Hepatocyte (in vitro differentiated cells): Measurements from ENCODE around the gene MSANTD2.

Experiments used
- EZH2 ChIP-seq: fragments of 200-600 bp; sonication (generic); IDR thresholded peaks from 2 replicates; pipeline ENCODE4 v1.6.1; 2016; ENCODE audit warnings: antibody characterized with exemption, mild to moderate bottlenecking, borderline replicate concordance
- TF ChIP-seq, protein P1 (sequence below): fragments of 200-600 bp; sonication (generic); IDR thresholded peaks from 2 replicates; pipeline ENCODE4 v1.5.1; 2016; ENCODE audit warnings: antibody characterized with exemption, mild to moderate bottlenecking; ENCODE audit not compliant: poor library complexity

DNA sequence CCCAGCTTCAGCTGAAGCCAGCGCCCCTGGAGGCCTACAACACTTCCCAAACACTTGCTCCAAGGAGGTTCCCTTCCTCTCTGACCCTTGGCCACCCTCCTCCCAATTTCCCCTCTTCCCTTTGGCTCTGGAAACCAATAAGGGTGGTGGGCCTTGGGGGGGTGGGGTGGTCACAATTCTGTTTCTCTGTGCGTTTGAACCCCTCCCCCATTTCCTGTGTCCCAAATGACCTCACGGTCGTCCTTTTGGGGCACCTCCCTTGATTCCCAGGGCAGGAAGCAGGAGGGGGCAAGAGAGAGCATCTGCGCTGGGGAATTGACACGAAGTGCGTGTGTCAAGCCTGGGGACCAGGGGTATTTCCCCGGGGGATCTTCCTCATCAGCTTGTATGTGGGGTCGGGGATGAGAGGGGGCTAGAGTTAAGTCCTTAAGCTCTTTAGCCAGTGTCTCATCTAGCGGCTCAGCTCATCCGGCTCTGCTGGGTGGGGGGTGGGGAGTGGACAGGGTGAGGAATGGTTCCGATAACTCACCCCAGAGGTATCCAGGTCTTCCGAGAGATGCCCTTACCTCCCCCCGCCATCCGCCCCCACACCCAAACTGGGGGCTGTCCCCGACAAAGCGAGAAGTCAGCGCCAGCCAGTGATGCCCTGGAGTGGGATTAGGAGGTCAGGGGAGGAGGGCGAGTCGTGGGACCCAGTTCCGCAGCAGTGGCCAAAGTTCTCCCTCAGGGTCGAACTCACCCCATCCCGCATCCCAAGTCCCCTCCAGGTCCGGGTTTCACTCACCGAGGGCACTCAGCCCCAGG, 38.7 kb downstream of the MSANTD2 start:
- TF ChIP-seq, protein P1, sequence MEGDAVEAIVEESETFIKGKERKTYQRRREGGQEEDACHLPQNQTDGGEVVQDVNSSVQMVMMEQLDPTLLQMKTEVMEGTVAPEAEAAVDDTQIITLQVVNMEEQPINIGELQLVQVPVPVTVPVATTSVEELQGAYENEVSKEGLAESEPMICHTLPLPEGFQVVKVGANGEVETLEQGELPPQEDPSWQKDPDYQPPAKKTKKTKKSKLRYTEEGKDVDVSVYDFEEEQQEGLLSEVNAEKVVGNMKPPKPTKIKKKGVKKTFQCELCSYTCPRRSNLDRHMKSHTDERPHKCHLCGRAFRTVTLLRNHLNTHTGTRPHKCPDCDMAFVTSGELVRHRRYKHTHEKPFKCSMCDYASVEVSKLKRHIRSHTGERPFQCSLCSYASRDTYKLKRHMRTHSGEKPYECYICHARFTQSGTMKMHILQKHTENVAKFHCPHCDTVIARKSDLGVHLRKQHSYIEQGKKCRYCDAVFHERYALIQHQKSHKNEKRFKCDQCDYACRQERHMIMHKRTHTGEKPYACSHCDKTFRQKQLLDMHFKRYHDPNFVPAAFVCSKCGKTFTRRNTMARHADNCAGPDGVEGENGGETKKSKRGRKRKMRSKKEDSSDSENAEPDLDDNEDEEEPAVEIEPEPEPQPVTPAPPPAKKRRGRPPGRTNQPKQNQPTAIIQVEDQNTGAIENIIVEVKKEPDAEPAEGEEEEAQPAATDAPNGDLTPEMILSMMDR = no peak
- TF ChIP-seq EZH2 = no peak
